ENCODE results near the gene RADIL.

Gene RADIL

GRCh38 chr7:4779118-4779517, 104.4 kb downstream of the RADIL start:
- DNase-seq (ENCODE audit: low spot score) (no peak), FAIRE-seq (peak; percentile 94)

GRCh38 chr7:4775848-4776623, 107.5 kb downstream of the RADIL start:
- FAIRE-seq = no peak
- DNase-seq (ENCODE audit: low spot score) = peak; percentile 52

GRCh38 chr7:4775250-4775847, 108.2 kb downstream of the RADIL start, which contains the start of gene AP5Z1:
Gene AP5Z1, plus strand, starts transcription at chr7:4775623. Its CDS starts 93 bp downstream, at chr7:4775716.
- FAIRE-seq = peak; percentile 11
- DNase-seq (ENCODE audit: low spot score) = peak; percentile 88

- peak; percentile 42 for DNase-seq (ENCODE audit: low spot score)
- FAIRE-seq = no peak
Observed at GRCh38 chr7:4774658-4775249, 108.8 kb downstream of the RADIL start.

- no peak for FAIRE-seq
Observed at GRCh38 chr7:4774007-4774406, 109.5 kb downstream of the RADIL start.

GRCh38 chr7:4772306-4772705, 111.2 kb downstream of the RADIL start:
- no peak for FAIRE-seq
- DNase-seq (ENCODE audit: low spot score) = no peak

More at GRCh38 chr7:4774007-4774406, 109.5 kb downstream of the RADIL start:
- no peak for DNase-seq (ENCODE audit: low spot score)

GRCh38 chr7:4771737-4772136, 111.8 kb downstream of the RADIL start:
- FAIRE-seq (no peak), DNase-seq (ENCODE audit: low spot score) (no peak)

GRCh38 chr7:4770886-4771285, 112.6 kb downstream of the RADIL start:
- FAIRE-seq (no peak), DNase-seq (ENCODE audit: low spot score) (no peak)

- DNase-seq (ENCODE audit: low spot score) = no peak
- FAIRE-seq = no peak
Observed at GRCh38 chr7:4769761-4770160, 113.8 kb downstream of the RADIL start.

GRCh38 chr7:4768597-4769569, 114.6 kb downstream of the RADIL start:
- DNase-seq (ENCODE audit: low spot score) (no peak), FAIRE-seq (no peak)

GRCh38 chr7:4766666-4767519, 116.6 kb downstream of the RADIL start:
- DNase-seq (ENCODE audit: low spot score) (no peak), FAIRE-seq (no peak)

GRCh38 chr7:4765776-4766490, 117.6 kb downstream of the RADIL start:
- FAIRE-seq (no peak), DNase-seq (ENCODE audit: low spot score) (no peak)

GRCh38 chr7:4764402-4765007, 119.0 kb downstream of the RADIL start:
- DNase-seq (ENCODE audit: low spot score) (no peak), FAIRE-seq (no peak)

- FAIRE-seq = no peak
- no peak for DNase-seq (ENCODE audit: low spot score)
Observed at GRCh38 chr7:4763794-4764185, 119.7 kb downstream of the RADIL start.

- DNase-seq (ENCODE audit: low spot score) (no peak), FAIRE-seq (no peak)
Observed at GRCh38 chr7:4763091-4763793, 120.3 kb downstream of the RADIL start.

- FAIRE-seq (no peak), DNase-seq (ENCODE audit: low spot score) (no peak)
Observed at GRCh38 chr7:4762121-4763055, 121.1 kb downstream of the RADIL start.

GRCh38 chr7:4760952-4761351, 122.6 kb downstream of the RADIL start:
- DNase-seq (ENCODE audit: low spot score) = no peak
- no peak for FAIRE-seq

GRCh38 chr7:4759211-4759610, 124.3 kb downstream of the RADIL start:
- FAIRE-seq (no peak), DNase-seq (ENCODE audit: low spot score) (no peak)

Data from RCC 7860 (cell line).